GM23338 (cell line): Measurements from ENCODE around the gene PRPF4. TPM values are rescaled to one million over a fixed set of nuclear protein-coding genes. Genes with fewer than 3 reads are reported as not detected.
"Not testable (repeated sequence)": the region's sequence is repeated elsewhere in the genome, so short reads cannot be mapped to it uniquely, and the experiment has no call there.

Experiments used
- ATAC-seq: fragments of 200-7000 bp; cut with Tn5 transposase; 3 replicates; pipeline ENCODE4 v1.9.1; 2020
- DNase-seq: peaks from one replicate; pipeline ENCODE4 v3.0.0-alpha.2; 2015; ENCODE audit warnings: low spot score
- H2AFZ ChIP-seq: fragments of 200-600 bp; sonication (generic); 2 replicates; pipeline ENCODE4 v1.8.0; 2016; ENCODE audit warnings: antibody characterized with exemption, mild to moderate bottlenecking, moderate library complexity
- H3F3A ChIP-seq: fragments of 200-600 bp; sonication (generic); replicated peaks from 2 replicates; pipeline ENCODE4 v1.8.0; 2017; ENCODE audit warnings: antibody characterized with exemption, mixed run types, low read depth
- H3K27ac ChIP-seq: fragments of 200-600 bp; sonication (generic); 2 replicates; pipeline ENCODE4 v1.6.1; 2016; ENCODE audit warnings: low read depth
- H3K27me3 ChIP-seq: fragments of 200-600 bp; sonication (generic); 2 replicates; pipeline ENCODE4 v1.8.0; 2016; ENCODE audit warnings: mild to moderate bottlenecking, mixed run types, moderate library complexity; ENCODE audit not compliant: insufficient read depth
- H3K36me3 ChIP-seq: fragments of 200-600 bp; sonication (generic); 2 replicates; pipeline ENCODE4 v1.8.0; 2016; ENCODE audit warnings: mild to moderate bottlenecking; ENCODE audit not compliant: insufficient read depth
- H3K4me1 ChIP-seq: fragments of 200-600 bp; sonication (generic); 2 replicates; pipeline ENCODE4 v1.8.0; 2016; ENCODE audit warnings: mild to moderate bottlenecking, moderate library complexity; ENCODE audit not compliant: insufficient read depth
- H3K4me2 ChIP-seq: fragments of 200-600 bp; sonication (generic); 2 replicates; pipeline ENCODE4 v1.7.1; 2017; ENCODE audit warnings: mixed run types
- H3K4me3 ChIP-seq: fragments of 200-600 bp; sonication (generic); 2 replicates; pipeline ENCODE4 v1.6.1; 2016; ENCODE audit warnings: mixed run types
- H3K79me2 ChIP-seq: fragments of 200-600 bp; sonication (generic); replicated peaks from 2 replicates; pipeline ENCODE4 v1.8.0; 2017; ENCODE audit warnings: mild to moderate bottlenecking; ENCODE audit not compliant: insufficient read depth
- H3K9me2 ChIP-seq: fragments of 200-600 bp; sonication (generic); 2 replicates; pipeline ENCODE4 v1.8.0; 2017; ENCODE audit not compliant: insufficient read depth
- H4K20me1 ChIP-seq: fragments of 200-600 bp; sonication (generic); replicated peaks from 2 replicates; pipeline ENCODE4 v1.8.0; 2017; ENCODE audit warnings: mild to moderate bottlenecking; ENCODE audit not compliant: insufficient read depth
- H3K27ac Mint-ChIP-seq: 2 replicates; pipeline ENCODE4 v1.8.0; 2020; ENCODE audit warnings: inconsistent platforms, mild to moderate bottlenecking, moderate library complexity, mixed read lengths
- H3K27me3 Mint-ChIP-seq: 3 replicates; pipeline ENCODE4 v1.8.0; 2022; ENCODE audit warnings: low read depth, mild to moderate bottlenecking, moderate library complexity, mixed read lengths, inconsistent platforms; ENCODE audit not compliant: insufficient read depth, poor library complexity
- H3K36me3 Mint-ChIP-seq: 3 replicates; pipeline ENCODE4 v1.8.0; 2021; ENCODE audit warnings: low read depth, mild to moderate bottlenecking, inconsistent platforms, moderate library complexity, mixed read lengths
- H3K4me1 Mint-ChIP-seq: 3 replicates; pipeline ENCODE4 v1.8.0; 2020; ENCODE audit warnings: mild to moderate bottlenecking, inconsistent platforms, mixed read lengths
- H3K4me3 Mint-ChIP-seq: 3 replicates; pipeline ENCODE4 v1.8.0; 2021; ENCODE audit warnings: moderate library complexity, mild to moderate bottlenecking, inconsistent platforms, mixed read lengths
- H3K9me3 Mint-ChIP-seq: 3 replicates; pipeline ENCODE4 v1.8.0; 2020; ENCODE audit warnings: moderate library complexity, mild to moderate bottlenecking, inconsistent platforms, mixed read lengths
- REST ChIP-seq: IDR thresholded peaks from one replicate; pipeline ENCODE4 v1.6.1; 2018; ENCODE audit warnings: antibody characterized with exemption; ENCODE audit not compliant: unreplicated experiment
- STAT1 ChIP-seq: IDR thresholded peaks from one replicate; pipeline ENCODE4 v1.6.1; 2016; ENCODE audit warnings: antibody characterized with exemption; ENCODE audit not compliant: unreplicated experiment
- polyA plus RNA-seq: library from polyadenylated mRNA; unstranded; fragments of >200 nt; fragmentation: Nextera tagmentation; extraction: Ambion mirVana; gene quantifications from 2 replicates; pipeline ENCODE4 v1.2.1, GENCODE V29; 2016
- total RNA-seq: library from RNA; depleted of rRNA; stranded (reverse); fragments of >200 nt; shearing (Covaris generic); gene quantifications from 2 replicates; pipeline ENCODE4 v1.2.3, GENCODE V29; 2014
- TF ChIP-seq, protein P1 (sequence below), 2 experiments: fragments of 200-600 bp in 1 of 2; sonication (generic) in 1 of 2; conservative IDR thresholded peaks; 2 replicates each; pipeline versions ENCODE4 v1.5.1 to v1.6.1; 2016 to 2017; ENCODE audit warnings: antibody characterized with exemption in 2 of 2, low read depth in 2 of 2, mild to moderate bottlenecking in 2 of 2, moderate library complexity in 1 of 2

Gene PRPF4
- total and polyA plus RNA-seq, 2 experiments from 2014 or later = 18.7 to 34.6 TPM

DNA sequence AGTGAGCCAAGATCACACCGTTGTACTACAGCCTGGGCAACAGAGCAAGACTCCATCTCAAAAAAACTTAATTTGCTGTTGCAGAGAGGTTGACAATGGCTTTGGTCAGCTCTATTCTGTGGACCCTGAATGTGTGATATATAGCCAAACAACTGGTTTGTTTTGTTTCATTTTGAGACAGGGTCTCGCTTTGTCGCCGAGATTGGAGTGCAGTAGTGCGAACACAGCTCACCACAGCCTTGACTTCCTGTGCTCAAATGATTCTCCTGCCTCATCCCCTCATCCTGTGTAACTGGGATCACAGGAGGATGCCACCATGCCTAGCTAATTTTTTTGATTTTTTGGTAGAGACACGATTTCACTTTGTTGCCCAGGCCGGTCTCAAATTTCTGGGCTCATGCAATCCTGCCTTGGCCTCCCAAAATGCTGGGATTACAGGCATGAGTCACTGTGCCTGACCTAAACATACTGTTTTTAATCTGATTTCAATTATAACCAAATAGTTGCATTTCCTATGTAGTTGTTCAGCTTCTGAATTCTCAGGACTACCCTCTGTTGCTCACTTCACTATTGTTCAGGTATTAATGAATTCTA lies 17.9 kb downstream of the PRPF4 start:
- DNase-seq = no peak
- no peaks in the 10 kb centered on the region for H3K9me3 Mint-ChIP-seq

DNA sequence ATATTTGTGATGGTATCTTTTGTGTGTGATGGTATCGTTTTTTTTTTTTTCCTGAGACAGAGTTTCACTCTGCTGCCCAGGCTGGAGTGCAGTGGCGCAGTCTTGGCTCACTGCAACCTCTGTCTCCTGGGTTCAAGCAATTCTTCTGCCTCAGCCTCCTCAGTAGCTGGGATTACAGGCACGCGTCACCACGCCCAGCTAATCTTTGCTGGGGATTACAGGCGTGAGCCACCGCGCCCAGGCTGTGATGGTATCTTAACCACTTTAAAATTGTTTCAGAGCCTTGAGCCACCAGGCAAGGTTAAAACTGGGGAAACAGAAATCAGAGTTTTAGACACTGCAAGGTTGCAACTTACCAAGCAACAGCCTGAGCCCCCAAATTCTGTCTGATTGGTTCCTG lies 20.8 kb downstream of the PRPF4 start:
- H4K20me1 ChIP-seq, H3K9me3 Mint-ChIP-seq, H3K4me1 Mint-ChIP-seq, H3F3A ChIP-seq, H3K27me3 ChIP-seq, DNase-seq, H2AFZ ChIP-seq, ATAC-seq, H3K4me1 ChIP-seq, H3K9me2 ChIP-seq, H3K27me3 Mint-ChIP-seq, H3K27ac ChIP-seq, H3K27ac Mint-ChIP-seq, H3K4me3 ChIP-seq, H3K79me2 ChIP-seq, H3K4me3 Mint-ChIP-seq, H3K4me2 ChIP-seq: not testable (repeated sequence)
- H3K36me3 Mint-ChIP-seq = peaks cover 24% of the 10 kb centered on the region
- H3K36me3 ChIP-seq = peaks cover 20% of the 10 kb centered on the region

More for the DNA sequence above, 17.9 kb downstream of the PRPF4 start:
- no peak overlapping the region for H3K27ac ChIP-seq
- no peaks in the 10 kb centered on the region for H3K79me2 ChIP-seq
- H3F3A ChIP-seq = no peaks in the 10 kb centered on the region
- H3K4me3 Mint-ChIP-seq = no peak overlapping the region
- no peak for ATAC-seq
- H3K4me1 ChIP-seq = no peaks in the 10 kb centered on the region
- no peaks in the 10 kb centered on the region for H3K9me2 ChIP-seq
- no peaks in the 10 kb centered on the region; the same call in 2 of the 3 replicates for H3K4me1 Mint-ChIP-seq
- no peak overlapping the region for H2AFZ ChIP-seq
- no peaks in the 10 kb centered on the region for H3K27me3 ChIP-seq
- H3K4me2 ChIP-seq = no peak overlapping the region
- H3K36me3 ChIP-seq = peaks cover 46% of the 10 kb centered on the region
- H4K20me1 ChIP-seq = no peaks in the 10 kb centered on the region
- no peak overlapping the region for H3K4me3 ChIP-seq
- TF ChIP-seq, protein P1, sequence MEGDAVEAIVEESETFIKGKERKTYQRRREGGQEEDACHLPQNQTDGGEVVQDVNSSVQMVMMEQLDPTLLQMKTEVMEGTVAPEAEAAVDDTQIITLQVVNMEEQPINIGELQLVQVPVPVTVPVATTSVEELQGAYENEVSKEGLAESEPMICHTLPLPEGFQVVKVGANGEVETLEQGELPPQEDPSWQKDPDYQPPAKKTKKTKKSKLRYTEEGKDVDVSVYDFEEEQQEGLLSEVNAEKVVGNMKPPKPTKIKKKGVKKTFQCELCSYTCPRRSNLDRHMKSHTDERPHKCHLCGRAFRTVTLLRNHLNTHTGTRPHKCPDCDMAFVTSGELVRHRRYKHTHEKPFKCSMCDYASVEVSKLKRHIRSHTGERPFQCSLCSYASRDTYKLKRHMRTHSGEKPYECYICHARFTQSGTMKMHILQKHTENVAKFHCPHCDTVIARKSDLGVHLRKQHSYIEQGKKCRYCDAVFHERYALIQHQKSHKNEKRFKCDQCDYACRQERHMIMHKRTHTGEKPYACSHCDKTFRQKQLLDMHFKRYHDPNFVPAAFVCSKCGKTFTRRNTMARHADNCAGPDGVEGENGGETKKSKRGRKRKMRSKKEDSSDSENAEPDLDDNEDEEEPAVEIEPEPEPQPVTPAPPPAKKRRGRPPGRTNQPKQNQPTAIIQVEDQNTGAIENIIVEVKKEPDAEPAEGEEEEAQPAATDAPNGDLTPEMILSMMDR (conservative IDR thresholded peaks at IDR 0.05; ENCODE audit: low read depth in 2 of 2) = no peak
- TF ChIP-seq STAT1 (no peak), REST (no peak)
- peaks cover 4% of the 10 kb centered on the region for H3K27me3 Mint-ChIP-seq
- peaks cover 49% of the 10 kb centered on the region for H3K36me3 Mint-ChIP-seq
- H3K27ac Mint-ChIP-seq = no peak overlapping the region
